GM21825 (cell line): ENCODE results near the gene ZNF764.
"Not testable (repeated sequence)": the region's sequence is repeated elsewhere in the genome, so short reads cannot be mapped to it uniquely, and the experiment has no call there.

Source experiments
- ATAC-seq: cut with Tn5 transposase; IDR thresholded peaks from one replicate; pipeline ENCODE4 v1.9.1; 2021; ENCODE audit warnings: mild to moderate bottlenecking, moderate library complexity; ENCODE audit not compliant: unreplicated experiment

ZNF764 gene

DNA sequence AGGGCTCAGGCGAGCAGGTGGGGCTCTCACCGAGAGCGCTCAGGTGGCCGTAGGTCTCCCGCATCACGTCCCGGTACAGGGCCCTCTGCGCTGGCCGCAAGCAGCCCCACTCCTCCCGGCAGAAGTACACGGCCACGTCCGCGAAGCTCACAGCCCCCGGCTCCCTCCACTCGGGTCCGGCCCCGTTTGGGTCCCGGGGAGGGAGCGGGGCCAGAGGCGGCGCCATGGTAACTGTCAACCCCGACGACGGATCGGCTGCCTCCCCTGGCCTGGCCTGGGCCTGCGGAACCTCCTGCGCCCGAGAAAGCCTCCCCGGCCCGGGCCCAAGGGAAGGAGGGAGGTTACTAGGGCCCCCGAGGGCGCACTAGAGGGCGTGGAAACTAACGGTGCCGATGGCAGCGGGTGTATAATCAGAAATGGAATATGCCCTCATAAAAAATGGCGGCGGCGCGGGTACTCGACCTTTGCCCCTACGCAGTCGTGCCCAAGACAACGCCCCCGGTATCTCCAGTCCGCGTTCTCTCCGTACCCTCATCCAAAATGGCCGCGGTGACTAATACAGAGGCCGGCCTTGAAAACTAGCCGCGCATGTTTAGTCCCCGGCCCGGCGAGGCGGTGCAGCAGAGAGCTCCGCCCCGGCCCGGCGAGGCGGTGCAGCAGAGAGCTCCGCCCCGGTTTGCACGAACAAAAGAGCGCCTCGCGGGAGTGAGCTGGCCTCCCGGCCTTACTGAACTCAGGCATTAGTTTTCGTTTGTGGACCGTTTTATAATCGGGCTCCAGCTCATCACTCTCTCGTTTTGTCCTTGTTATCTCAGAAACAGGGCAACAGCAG lies at the start of gene ZNF764:
Gene ZNF764 (minus strand): TSS at position 418 of the 832 bp plus-strand sequence. CDS start 192 bp downstream, at position 226.
- ATAC-seq = peak; percentile 85

- no peak for ATAC-seq
Measured at GRCh38 chr16:30606004-30606403, 47.8 kb upstream of the ZNF764 start.

DNA sequence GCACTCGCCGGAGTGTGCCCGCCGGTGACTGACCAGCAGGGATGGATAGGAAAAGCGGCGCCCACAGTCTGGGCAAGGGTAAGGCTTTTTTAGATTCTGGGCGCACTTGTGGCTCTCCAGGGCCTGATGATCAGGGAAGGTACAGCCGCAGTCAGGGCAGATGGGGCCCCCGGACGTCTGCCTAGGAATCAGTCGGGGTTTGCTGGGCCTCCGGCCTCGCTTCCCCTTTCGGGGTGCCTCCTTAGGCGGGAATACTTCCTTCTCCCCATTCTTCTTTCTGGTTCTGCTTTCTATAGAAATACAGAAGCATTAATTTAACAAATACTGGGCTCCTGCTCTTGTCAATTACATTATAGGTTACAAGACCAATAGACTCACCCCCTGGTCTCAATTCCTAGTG lies 47.0 kb upstream of the ZNF764 start:
- no peak for ATAC-seq

GRCh38 chr16:30604316-30604947 lies 46.3 kb upstream of the ZNF764 start:
- ATAC-seq = no peak

DNA sequence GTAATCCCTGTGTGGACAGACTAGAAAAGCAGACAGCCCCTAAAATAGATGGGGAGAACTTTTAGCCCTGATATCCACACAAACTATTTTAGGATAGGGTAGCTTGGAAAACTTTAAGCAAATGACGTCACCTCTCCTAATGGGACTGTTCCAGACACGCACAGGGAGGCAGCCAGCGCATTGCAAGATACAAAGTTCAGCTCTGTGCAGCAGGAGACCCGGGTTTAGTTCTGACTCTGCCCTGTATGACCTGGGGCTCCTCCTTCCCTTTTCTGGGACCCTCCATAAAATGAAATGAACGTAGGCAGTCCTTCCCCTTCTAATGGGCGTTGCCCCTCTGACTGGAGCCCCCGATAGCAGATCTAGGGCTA lies 45.8 kb upstream of the ZNF764 start:
- no peak for ATAC-seq

GRCh38 chr16:30602616-30603277 lies 44.6 kb upstream of the ZNF764 start:
- no peak for ATAC-seq

DNA sequence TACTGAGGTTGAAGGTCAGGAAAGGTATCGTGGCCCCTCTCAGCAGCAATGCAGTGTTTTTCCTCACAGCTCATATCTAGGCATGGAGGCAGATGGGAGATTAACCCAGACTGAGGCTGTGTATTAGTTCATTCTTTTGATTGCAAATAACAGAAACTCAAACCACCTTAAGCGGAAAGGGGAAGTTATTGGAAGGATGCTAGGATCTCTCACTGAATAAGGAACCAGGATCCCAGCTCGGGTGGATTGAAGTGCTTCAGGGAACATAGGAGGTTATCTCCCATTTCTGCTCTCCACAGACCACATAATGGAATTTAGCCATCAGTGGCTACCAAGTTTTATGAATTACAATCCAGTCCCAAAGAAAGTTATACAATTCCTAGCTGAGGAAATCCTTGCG lies 43.8 kb upstream of the ZNF764 start:
- ATAC-seq = no peak

DNA sequence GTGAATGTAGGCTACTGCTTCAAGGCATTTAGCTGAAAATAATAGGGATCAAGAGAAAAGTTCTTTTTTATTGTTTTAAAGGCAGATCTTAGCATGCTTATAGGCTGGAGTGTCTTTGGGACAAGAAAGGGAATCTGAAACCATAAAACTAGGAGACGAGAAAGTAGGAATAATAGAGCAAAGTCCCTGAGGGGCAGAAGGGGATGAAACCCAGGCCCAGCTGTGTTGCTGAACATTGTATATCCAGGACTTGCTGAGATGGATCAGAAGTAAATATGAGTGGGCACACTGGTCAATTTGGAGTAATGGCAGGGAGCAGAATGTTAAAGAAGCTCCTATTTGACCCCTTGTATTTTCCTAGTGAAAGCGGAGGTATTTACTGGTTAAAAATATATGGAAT lies 42.8 kb upstream of the ZNF764 start:
- no peak for ATAC-seq

- ATAC-seq = no peak
Measured at GRCh38 chr16:30600215-30600614, 42.0 kb upstream of the ZNF764 start.

DNA sequence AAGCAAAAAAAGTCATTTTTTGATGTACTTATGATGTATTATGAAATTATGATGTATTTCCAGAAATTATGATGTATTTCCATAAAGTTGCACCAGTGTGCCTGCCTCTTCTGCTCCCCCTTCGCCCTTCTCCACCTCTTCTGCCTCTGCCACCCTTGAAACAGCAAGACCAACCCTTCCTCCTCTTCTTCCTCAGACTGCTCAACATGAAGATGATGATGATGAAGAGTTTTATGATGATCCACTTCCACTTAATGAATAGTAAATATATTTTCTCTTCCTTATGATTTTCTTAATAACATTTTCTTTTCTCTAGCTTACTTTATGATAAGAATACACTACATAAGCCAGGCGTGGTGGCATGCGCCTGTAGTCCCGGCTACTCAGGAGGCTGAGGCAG lies 34.7 kb upstream of the ZNF764 start:
- ATAC-seq = no peak

DNA sequence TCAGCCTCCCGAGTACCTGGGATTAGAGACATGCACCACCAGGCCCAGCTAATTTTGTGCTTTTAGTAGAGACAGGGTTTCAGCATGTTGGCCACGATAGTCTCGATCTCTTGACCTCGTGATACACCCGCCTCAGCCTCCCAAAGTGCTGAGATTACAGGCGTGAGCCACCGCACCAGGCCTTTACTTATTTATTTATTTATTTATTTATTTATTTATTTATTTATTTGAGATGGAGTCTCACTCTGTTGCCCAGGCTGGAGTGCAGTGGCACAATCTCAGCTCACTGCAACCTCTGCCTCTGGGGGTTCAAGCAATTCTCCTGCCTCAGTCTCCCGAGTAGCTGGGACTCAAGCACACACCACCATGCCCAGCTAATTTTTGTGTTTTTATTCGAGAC lies 32.7 kb upstream of the ZNF764 start:
- ATAC-seq = not testable (repeated sequence)

DNA sequence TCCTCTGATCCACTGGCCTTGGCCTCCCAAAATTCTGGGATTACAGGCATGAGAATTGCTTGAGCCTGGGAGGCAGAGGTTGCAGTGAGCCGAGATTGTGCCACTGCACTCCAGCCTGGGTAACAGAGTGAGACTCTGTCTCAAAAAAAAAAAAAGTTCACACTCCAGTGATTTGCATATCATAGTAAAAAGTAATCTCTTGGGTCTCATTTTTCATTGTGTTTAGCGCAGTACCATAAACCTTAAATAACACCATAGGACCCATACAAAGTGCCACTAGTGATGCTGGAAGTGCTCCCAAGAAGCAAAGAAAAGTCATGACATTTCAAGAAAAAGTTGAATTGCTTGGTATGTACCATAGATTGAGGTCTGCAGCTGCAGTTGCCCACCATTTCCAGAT lies 31.4 kb upstream of the ZNF764 start:
- ATAC-seq = not testable (repeated sequence)

DNA sequence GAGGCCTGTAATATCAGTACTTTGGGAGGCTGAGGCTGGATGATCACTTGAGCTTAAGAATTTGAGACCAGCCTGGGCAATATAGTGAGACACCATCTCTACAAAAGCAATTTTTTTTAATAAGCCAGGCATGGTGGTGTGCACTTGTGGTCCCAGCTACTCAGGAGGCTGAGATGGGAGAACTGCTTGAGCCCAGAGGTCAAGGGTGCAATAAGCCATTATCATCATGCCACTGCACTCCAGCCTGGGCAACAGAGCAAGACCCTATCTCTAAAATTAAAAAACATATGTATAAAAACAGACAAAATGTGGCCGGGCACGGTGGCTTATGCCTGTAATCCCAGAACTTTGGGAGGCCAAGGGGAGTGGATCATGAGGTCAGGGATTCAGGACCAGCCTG lies 30.5 kb upstream of the ZNF764 start:
- ATAC-seq = no peak

DNA sequence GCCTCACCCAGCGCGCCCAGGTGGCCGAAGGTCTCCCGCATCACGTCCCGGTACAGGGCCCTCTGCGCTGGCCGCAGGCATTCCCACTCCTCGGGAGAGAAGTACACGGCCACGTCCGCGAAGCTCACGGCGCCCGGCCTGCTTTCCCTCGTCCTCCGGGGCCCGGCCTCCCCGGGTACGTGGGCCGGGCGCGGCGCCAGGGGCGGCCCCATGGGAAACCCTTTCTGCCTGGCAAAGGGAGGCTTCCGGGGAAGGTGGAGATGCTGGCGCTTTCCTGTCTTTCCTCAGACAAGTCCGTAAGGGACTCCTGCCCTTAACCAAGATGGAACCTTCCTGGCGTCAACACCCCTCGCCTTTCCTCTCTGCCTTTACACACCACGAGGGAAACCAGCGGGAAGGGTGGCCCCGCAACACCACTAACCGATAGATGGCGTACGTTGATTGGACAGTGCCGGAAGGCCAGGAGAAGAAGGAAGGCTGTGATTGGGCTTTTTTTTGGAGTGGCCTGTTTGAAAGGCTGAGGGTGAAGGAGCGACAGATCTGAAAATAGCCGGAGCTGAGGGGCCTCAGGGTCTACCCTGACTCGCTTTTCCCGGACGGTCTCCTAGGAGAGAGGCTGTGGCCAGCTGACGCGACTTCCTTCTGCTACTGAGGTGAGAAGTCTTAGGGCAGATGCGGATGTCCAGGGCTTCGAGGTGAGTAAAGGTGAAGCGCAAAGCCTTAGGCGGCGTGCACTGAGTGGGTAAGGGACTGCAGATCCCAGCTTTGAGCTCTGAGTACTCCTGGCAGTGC lies 27.4 kb upstream of the ZNF764 start, which contains the start of gene ZNF785:
Gene ZNF785 (minus strand): TSS at position 298 of the 792 bp plus-strand sequence. CDS start 86 bp downstream, at position 212.
- peak; percentile 85 for ATAC-seq

GRCh38 chr16:30585022-30585399 lies 26.8 kb upstream of the ZNF764 start:
- ATAC-seq = peak; percentile 19

GRCh38 chr16:30582611-30583340 lies 24.6 kb upstream of the ZNF764 start:
- ATAC-seq = no peak

DNA sequence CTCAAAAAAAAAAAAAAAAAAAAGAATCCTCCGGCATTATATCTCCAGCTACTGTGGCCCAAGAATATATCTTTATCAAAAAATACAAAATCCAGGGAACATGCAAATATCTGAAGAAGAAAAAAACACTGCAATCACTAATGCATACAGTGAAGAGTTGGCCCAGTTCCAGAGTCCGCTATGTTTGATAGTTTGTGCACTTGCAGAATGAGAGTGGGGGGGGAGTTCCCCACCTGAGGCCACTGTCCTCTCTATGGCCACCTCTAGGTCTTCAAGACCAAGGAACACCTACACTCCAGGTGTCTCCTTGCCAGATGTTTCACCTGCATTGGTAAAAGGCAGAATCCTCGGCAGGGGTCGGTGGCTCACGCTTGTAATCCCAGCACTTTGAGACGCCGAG lies 23.3 kb upstream of the ZNF764 start:
- no peak for ATAC-seq

GRCh38 chr16:30574678-30575077 lies 16.5 kb upstream of the ZNF764 start:
- ATAC-seq = no peak

GRCh38 chr16:30571445-30572322 lies 13.5 kb upstream of the ZNF764 start, which contains the start of gene ZNF688:
ZNF688 (minus strand) TSS chr16:30571714; CDS start chr16:30571629, 85 bp downstream.
- peak; percentile 61 for ATAC-seq
